OCI-LY3 (cell line): ENCODE results near the gene ERBB4.
A peak's percentile ranks its signal among the peaks of the same experiment; 100 is the strongest.

Experiments used
- H2AFZ ChIP-seq: fragments of 200-600, 300-600 bp; shearing (Covaris generic); 2 replicates; pipeline ENCODE4 v1.6.0; 2014; ENCODE audit warnings: antibody characterized with exemption, low read depth, low read length
- H3K27ac ChIP-seq: fragments of 200-600, 300-600 bp; sonication (generic); 2 replicates; pipeline ENCODE4 v1.5.1; 2014; ENCODE audit warnings: mild to moderate bottlenecking, low read length, moderate library complexity, mixed read lengths
- H3K27me3 ChIP-seq: fragments of 200-600, 300-600 bp; sonication (generic); 2 replicates; pipeline ENCODE4 v1.6.1; 2014; ENCODE audit warnings: low read depth, low read length, mixed read lengths
- H3K36me3 ChIP-seq: fragments of 200-600, 300-600 bp; sonication (generic); replicated peaks from 2 replicates; pipeline ENCODE3; 2014; ENCODE audit warnings: low read depth, low read length, mixed read lengths
- H3K4me1 ChIP-seq: fragments of 300-600, 200-600 bp; sonication (generic); 2 replicates; pipeline ENCODE4 v1.6.1; 2014; ENCODE audit warnings: low read length, mixed read lengths
- H3K4me2 ChIP-seq: fragments of 200-600, 300-600 bp; sonication (generic); 2 replicates; pipeline ENCODE4 v1.6.1; 2014; ENCODE audit warnings: low read length, mixed read lengths
- H3K4me3 ChIP-seq: fragments of 300-600, 200-600 bp; sonication (generic); 2 replicates; pipeline ENCODE4 v1.5.1; 2014; ENCODE audit warnings: antibody characterized with exemption, mild to moderate bottlenecking, low read length, moderate library complexity
- H3K79me2 ChIP-seq: fragments of 300-600, 200-600 bp; shearing (Covaris generic); 2 replicates; pipeline ENCODE4 v1.6.1; 2014; ENCODE audit warnings: mild to moderate bottlenecking, low read length, mixed read lengths
- H3K9ac ChIP-seq: fragments of 300-600, 200-600 bp; shearing (Covaris generic); 2 replicates; pipeline ENCODE4 v1.6.0; 2014; ENCODE audit warnings: mild to moderate bottlenecking, low read length, moderate library complexity
- H3K9me3 ChIP-seq: fragments of 200-600, 300-600 bp; shearing (Covaris generic); 2 replicates; pipeline ENCODE4 v1.6.1; 2014; ENCODE audit warnings: low read length, mixed read lengths; ENCODE audit not compliant: insufficient read depth
- H4K20me1 ChIP-seq: fragments of 200-600, 300-600 bp; sonication (generic); 2 replicates; pipeline ENCODE4 v1.6.1; 2016; ENCODE audit warnings: low read length, mixed read lengths; ENCODE audit not compliant: insufficient read depth
- CTCF ChIP-seq: fragments of 200-600, 300-600 bp; sonication (generic); IDR thresholded peaks from 2 replicates; pipeline ENCODE4 v1.5.1; 2014; ENCODE audit warnings: antibody characterized with exemption, low read length, low read depth
- EZH2phosphoT487 ChIP-seq: fragments of 200-600 bp; shearing (Covaris generic); IDR thresholded peaks from 2 replicates; pipeline ENCODE4 v1.6.1; 2018; ENCODE audit warnings: antibody characterized with exemption, mixed run types, low read depth

ERBB4 gene

GRCh38 chr2:211877061-211877460 is 661.5 kb downstream of the ERBB4 start:
- no peak for TF ChIP-seq CTCF
- no peak for TF ChIP-seq EZH2phosphoT487

GRCh38 chr2:211875488-211875887 is 663.1 kb downstream of the ERBB4 start:
- H3K79me2 ChIP-seq, result no peaks in the 10 kb centered on the region
- H3K4me3 ChIP-seq, result no peak overlapping the region
- H3K4me1 ChIP-seq, result no peaks in the 10 kb centered on the region
- no peak overlapping the region for H2AFZ ChIP-seq
- no peak overlapping the region for H3K27ac ChIP-seq
- H3K9ac ChIP-seq, result no peak overlapping the region
- no peak overlapping the region for H3K4me2 ChIP-seq
- no peaks in the 10 kb centered on the region for H4K20me1 ChIP-seq
- H3K36me3 ChIP-seq, result no peaks in the 10 kb centered on the region
- TF ChIP-seq EZH2phosphoT487, result no peak
- TF ChIP-seq CTCF, result no peak
- H3K27me3 ChIP-seq, result no peaks in the 10 kb centered on the region
- H3K9me3 ChIP-seq, result no peaks in the 10 kb centered on the region

More at GRCh38 chr2:211877061-211877460, 661.5 kb downstream of the ERBB4 start:
- Histone ChIP-seq H3K9me3 (no peaks in the 10 kb centered on the region), H3K4me2 (no peak overlapping the region), H3K27me3 (no peaks in the 10 kb centered on the region), H3K36me3 (no peaks in the 10 kb centered on the region), H3K9ac (no peak overlapping the region), H3K4me3 (no peak overlapping the region), H4K20me1 (no peaks in the 10 kb centered on the region), H3K4me1 (no peaks in the 10 kb centered on the region), H3K27ac (no peak overlapping the region), H2AFZ (0 out of 2 replicates have a peak overlapping the region, but pooled peaks have one; percentile 60), H3K79me2 (no peaks in the 10 kb centered on the region)

GRCh38 chr2:211868996-211869533 is 669.5 kb downstream of the ERBB4 start:
- Histone ChIP-seq H3K4me3 (no peak overlapping the region), H3K4me2 (no peak overlapping the region), H3K9ac (no peak overlapping the region), H3K27me3 (no peaks in the 10 kb centered on the region), H3K36me3 (no peaks in the 10 kb centered on the region), H3K27ac (no peak overlapping the region), H2AFZ (no peak overlapping the region), H4K20me1 (no peaks in the 10 kb centered on the region), H3K79me2 (no peaks in the 10 kb centered on the region), H3K4me1 (peaks cover 9% of the 10 kb centered on the region), H3K9me3 (no peaks in the 10 kb centered on the region)
- TF ChIP-seq CTCF, result no peak

GRCh38 chr2:211867845-211868451 is 670.7 kb downstream of the ERBB4 start:
- H3K9ac ChIP-seq, result no peak overlapping the region
- H3K27me3 ChIP-seq, result no peaks in the 10 kb centered on the region
- H2AFZ ChIP-seq, result no peak overlapping the region
- no peaks in the 10 kb centered on the region for H3K9me3 ChIP-seq
- no peaks in the 10 kb centered on the region for H3K79me2 ChIP-seq
- TF ChIP-seq EZH2phosphoT487 (no peak), CTCF (no peak)
- H3K36me3 ChIP-seq, result no peaks in the 10 kb centered on the region
- peaks cover 9% of the 10 kb centered on the region for H3K4me1 ChIP-seq
- no peak overlapping the region for H3K4me3 ChIP-seq
- no peak overlapping the region for H3K27ac ChIP-seq
- no peak overlapping the region for H3K4me2 ChIP-seq
- no peaks in the 10 kb centered on the region for H4K20me1 ChIP-seq
